MV-4-11 (cell line): ENCODE results near the gene MTRFR.

Experiments used
- DNase-seq: peaks from one replicate; lab custom pipeline; 2025; lab: John Stamatoyannopoulos, UW

The MTRFR gene

DNA sequence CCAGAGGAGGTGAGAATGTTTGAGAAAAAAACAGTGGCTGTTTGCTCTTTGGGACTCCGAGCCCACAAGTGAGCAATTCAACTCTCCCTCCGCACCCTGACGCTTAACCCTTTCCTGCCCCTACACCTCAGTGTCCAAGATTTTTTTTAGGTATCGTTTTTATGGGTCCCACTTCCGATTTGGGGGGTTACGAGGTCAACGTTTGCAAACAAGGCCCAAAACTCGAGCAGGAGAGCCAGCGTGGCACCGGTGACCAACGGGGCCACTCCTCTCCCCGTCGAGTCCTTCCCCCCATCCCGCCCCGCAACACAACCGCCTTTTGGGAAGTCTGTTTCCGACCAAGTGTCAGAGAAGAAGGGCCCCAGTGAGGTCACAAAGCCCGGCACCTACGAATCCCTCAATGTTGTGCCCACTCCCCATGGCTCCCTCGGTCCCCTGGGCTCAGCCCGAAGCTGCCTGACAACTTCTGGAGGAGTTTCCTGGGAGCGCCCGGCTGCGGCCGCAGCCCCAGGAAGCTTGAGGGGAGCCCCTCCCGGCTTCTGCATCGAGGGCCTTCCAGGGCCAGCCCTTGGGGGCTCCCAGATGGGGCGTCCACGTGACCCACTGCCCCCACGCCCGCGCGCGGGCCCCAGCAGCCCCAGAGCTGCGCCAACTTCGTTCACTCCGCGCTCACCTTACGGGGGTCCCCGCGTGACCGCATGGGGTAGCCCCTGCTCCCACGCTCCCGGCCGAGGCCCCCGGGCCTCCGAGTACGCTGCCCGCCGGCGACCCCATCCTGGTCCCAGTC lies 37.2 kb downstream of the MTRFR start:
- no peak for DNase-seq

DNA sequence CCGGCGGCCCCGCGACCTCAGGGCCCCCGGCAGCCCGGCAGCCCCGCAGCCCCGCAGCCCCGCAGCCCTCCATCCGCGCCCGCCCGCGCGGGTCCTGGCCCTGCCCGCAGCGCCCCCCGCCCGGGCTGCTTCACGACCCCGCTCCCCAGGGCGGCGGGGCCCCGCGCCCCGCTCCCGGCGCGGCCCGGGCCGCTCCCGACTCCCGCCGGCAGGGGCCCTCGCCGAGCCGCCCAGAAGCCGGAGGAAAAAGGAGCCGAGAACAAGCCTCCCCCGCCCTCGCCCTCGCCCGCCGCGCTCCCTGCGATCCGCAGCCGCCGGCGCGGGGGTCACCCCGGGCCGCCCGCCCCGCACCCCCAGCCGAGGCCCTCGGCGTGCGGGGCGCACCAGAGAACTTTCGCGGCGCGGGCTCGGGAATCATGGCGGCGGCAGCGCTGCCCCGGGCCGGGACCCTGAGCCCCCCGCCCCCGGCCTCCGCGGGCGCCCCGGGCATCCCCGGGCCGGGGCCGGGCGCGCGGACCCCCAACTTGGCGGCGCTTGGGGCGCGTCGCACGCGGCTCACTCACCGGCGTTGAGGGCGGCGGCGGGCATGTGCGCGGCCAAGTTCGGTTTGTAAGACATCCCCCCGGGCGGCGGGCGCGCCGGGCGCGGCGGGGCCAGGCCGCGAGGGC lies 37.9 kb downstream of the MTRFR start:
- DNase-seq, result peak; percentile 26

DNA sequence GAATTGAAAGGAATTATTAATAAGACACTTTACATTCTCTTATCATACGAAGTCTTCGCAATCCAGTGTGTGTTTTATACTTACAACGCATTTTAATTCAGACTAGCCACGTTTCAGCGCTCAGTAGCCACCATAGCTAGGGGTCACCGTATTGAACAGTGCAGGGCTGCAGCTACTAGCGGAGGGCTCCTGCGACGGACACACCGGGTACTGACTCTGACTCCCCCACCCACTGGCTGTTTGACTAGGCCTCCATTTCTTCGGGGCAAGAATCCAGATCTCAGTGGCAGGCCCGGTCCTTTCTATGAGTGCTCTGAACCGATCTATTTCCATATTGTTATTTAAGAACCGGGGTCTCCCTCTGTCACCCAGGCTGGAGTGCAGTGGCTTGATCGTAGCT lies 39.9 kb downstream of the MTRFR start:
- no peak for DNase-seq

DNA sequence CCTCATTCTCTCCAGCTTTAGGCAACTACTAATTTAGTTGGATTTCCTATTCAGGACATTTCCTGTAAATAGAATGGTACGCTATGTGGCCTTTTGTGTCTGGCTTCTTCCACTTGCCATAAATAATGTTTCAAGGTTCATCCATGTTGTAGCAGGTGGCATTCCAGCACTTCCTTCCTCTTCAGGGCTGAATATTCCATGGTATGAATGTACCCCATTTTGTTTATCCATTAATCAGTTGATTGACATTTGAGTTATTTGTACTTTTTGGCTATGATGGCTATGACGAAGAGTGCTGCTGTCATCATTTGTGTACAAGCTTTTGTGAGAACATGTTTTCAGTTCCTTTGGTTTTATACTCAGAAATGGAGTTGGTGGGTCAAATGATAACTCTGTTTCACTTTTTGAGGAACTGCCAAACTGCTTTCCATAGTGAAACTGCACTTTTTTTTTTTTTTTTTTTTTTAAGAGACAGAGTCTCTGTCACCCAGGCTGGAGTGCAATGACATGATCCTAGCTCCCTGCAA lies 44.9 kb downstream of the MTRFR start:
- peak; percentile 93 for DNase-seq

DNA sequence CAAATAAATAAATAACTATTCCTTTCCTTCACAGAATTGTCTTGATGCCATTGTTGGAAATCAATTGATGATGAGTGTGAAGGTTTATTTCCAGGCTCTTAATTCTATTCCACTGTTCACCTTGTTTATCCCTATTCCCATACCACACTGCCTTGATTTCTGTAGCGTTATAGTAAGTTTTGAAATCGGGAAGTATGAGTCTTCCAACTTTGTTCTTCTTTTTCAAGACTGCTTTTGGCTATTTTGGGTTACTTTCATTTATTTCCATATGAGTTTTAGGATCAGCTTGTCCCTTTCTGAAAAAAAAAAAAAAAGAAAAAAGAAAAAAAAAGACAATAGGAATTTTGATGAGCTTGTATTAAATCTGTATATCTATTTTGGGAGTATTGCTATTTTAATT lies 47.7 kb downstream of the MTRFR start:
- DNase-seq, result peak; percentile 4

DNA sequence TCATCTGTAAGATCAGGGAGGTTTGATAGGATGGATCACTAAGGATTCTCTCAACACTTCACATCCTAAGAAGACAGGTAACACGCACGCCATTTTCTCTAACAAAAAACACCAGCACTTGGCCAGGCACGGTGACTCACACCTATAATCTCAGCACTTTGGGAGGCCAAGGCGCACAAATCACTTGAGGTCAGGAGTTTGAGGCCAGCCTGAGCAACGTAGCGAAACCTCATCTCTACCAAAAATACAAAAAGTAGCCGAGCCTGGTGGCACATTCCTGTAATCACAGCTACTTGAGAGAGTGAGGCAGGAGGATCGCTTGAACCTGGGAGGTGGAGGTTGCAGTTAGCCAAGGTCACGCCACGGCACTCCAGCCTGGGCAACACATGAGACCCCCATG lies 48.9 kb downstream of the MTRFR start:
- DNase-seq, result no peak

DNA sequence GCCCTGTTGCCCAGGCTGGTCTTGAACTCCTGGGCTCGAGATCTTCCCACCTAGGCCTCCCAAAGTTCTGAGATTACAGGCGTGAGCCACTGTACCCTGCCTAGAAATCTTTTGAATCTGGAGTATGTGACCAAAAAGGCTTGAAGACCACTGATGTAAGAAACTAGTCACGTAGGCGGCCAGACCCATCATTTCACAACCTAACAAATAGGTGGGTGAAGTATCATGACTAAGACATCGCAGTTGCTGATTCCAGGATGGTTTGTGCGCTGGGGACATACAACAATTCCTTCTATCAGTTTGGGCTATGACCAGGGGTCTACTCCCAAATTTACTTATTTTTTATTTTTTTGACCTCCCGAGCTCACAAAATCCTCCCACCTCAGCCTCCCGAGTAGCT lies 50.2 kb downstream of the MTRFR start:
- no peak for DNase-seq

DNA sequence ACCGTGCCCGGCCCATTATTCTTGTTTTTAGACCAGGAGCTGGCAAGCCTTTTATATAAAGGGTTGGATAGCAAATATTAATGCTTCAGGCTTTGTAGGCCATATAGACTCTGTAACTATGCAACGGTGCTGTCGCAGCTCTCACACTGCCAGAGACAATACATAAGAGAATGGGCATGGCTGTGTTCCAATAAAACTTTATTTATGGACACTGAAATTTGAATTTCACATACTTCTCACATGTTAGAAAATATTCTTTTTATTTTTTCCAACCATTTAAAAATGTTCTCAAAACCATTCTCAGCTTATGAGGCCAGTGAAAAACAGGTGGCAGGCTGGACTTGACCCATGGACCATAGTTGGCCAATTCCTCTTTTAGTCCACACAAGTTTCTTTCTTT lies 51.4 kb downstream of the MTRFR start:
- DNase-seq, result no peak

DNA sequence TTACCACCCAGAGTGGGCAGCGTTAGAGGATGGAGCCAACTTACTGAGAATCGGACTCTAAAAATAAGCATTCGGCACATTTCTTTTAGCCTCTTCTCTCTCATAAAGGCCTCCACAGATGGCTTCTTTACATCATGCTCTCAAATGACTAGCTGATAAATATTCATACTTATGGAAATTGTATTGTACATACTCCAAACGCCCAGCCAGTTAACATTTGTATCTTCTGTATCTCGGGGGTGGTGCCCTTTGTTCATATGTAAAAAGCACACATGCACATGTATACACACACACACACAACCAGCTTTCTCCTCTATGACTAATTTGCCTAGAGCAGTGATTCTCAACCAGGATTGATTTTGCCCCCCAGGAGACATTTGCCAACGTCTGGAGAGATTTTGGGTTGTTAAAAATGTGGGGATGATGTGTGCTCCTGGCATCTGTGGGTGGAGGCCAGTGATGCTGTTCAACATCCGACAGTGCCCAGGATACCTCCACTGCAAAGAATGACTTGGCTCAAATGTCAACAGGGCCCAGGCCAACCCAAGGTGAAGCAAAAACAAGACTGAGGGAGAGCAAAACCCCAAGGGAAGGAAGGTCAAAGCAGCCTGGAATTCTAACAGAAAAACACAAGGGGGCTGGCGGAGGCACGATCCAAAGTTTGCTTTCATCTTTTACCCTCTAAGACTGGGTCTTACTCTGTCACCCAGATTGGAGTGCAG lies 53.6 kb downstream of the MTRFR start:
- DNase-seq, result no peak

DNA sequence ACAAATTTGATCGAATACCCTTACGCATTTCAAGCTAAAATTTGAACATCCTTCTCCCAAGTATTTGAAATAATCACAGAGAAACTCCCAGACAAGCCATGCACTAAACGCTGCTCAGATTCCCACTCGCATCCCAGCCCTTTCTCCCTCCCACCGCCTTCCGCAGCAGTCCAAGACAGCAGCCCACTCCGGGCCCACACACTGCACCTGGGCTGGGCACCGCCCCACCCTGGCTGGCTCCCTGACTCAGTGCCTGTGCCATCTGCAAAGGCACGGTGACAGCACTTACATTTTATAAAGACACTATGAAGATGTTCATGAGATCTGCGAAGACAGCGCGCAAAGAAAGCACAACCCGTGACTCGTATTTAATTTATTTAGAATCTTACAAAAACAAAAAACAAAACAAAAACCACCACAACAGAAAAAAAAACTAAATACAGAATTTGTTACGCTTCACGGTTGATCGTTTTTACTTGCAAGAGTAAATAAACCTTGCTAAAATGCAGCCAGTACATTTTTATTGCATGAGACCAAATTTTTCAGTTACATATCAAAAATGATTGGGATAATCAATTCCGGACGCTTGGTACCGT lies 55.6 kb downstream of the MTRFR start:
- no peak for DNase-seq

DNA sequence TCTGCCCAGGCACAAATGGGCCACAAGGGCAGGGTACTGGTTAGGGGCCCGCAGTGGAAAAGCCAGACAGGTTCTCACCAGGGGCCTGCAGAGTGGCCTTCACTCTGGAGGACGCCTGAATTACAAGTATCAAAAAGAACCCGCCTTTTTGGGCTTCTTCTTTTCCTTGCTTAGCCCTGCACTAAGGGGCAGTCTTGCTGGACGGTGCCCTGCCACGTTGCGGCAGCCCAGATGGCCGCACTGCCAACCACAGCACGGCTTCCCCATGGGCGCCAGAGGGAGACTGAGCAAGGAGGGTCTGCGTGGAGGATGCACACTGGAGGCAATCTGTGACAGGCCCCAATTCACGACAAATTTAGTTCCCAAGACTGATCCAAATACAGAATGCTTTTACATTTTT lies 56.7 kb downstream of the MTRFR start:
- no peak for DNase-seq

DNA sequence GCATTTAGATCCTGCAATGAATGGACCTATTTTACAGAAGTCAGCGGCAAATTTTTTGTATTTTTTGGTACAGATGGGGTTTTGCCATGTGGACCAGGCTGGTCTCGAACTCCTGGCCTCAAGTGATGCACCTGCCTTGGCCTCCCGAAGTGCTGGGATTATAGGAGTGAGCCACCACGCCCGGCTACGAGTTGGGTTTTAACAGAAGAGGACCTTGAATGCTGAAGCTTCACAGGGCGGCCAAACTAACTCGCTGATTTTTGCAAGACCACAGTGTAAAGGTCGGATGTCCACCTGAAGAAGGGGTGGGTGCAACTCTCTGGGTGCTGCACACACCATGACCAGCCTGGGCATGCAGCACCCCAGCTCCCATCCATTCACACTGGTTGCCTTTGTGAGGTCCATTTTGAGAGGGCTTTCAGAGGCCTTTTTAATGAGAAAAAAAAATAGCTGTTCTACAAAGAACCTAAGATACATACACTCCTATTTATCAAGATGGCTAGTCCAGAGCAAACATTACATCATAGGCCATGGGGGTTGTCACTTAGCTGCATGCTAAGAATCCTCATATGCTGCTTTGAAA lies 60.0 kb downstream of the MTRFR start:
- DNase-seq, result no peak

DNA sequence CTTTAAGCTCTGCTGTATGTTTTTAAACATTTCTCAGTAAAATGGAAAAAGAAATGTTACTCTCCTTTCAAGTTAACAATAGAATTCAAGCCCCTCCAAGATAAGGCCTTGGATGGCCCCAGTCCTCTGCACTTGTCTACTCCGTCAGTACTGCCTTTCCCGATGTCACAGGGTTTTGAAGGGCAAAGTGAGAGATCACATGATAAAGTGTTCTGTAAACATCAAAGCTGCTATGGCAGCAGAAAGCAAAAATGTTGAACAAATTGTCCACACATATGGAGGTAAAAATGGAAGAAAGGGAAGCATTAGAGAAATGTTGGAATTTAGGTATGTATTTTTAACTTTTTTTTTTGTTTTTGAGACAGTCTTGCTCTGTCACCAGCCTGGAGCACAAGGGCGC lies 71.9 kb downstream of the MTRFR start:
- no peak for DNase-seq

DNA sequence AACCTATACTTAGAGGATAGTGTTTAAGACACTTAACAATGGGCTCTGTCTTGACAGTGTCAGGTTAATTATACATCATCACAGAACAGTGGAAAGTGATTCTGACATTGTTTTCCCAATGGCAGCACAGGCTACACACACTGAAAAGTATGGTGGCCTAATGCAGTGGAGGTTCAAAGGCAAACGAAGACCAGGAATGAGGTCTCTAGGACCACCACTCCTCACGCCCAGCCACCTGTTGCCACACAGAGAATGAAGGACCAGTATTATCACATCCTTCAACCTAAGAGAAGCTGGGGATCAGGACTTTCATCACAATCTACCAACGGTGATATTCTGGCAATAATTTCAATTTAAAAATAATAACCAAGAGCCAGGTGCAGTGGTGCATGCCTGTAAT lies 73.0 kb downstream of the MTRFR start:
- DNase-seq, result no peak
